Keratinocyte (primary cell): ENCODE data around the gene HNRNPAB. TPM values are rescaled to one million over a fixed set of nuclear protein-coding genes. Genes with fewer than 3 reads are reported as not detected.

Source experiments
- DNase-seq: peaks from one replicate; pipeline ENCODE4 v3.0.0-alpha.2; 2011; ENCODE audit warnings: low read depth, missing footprints, low spot score
- FAIRE-seq: peaks from 2 replicates; lab custom pipeline; 2011; peaks lifted over from hg19 to GRCh38; lab: Jason Lieb, UNC
- H2AFZ ChIP-seq: 2 replicates; pipeline ENCODE4 v1.6.0; 2012; ENCODE audit warnings: low read length, control low read depth, inconsistent platforms; ENCODE audit not compliant: control insufficient read depth
- H3K27ac ChIP-seq: 2 replicates; pipeline ENCODE4 v1.5.1; 2011; ENCODE audit warnings: low read length; ENCODE audit not compliant: control insufficient read depth, insufficient read depth
- H3K27me3 ChIP-seq: 3 replicates; pipeline ENCODE4 v1.6.0; 2011; ENCODE audit warnings: low read length; ENCODE audit not compliant: control insufficient read depth, insufficient read depth; ENCODE audit errors: extremely low read depth
- H3K36me3 ChIP-seq, 2 experiments: 2 replicates in 1 of 2; 3 replicates in 1 of 2; pipeline ENCODE4 v1.5.1; 2011; ENCODE audit warnings: low read length in 2 of 2, mild to moderate bottlenecking in 1 of 2; ENCODE audit not compliant: control insufficient read depth in 2 of 2, insufficient read depth in 2 of 2; ENCODE audit errors: extremely low read depth in 1 of 2
- H3K4me1 ChIP-seq: 3 replicates; pipeline ENCODE4 v1.5.1; 2011; ENCODE audit warnings: low read length; ENCODE audit not compliant: control insufficient read depth, insufficient read depth; ENCODE audit errors: extremely low read depth
- H3K4me2 ChIP-seq: 3 replicates; pipeline ENCODE4 v1.6.0; 2011; ENCODE audit warnings: low read depth, low read length; ENCODE audit not compliant: control insufficient read depth, insufficient read depth; ENCODE audit errors: extremely low read depth
- H3K4me3 ChIP-seq, 3 experiments: fragments of 200-600 bp in 1 of 3; sonication (generic) in 1 of 3; 2 replicates in 2 of 3; 3 replicates in 1 of 3; pipeline ENCODE4 v1.5.1; 2011 to 2016; ENCODE audit warnings: low read length in 3 of 3, mild to moderate bottlenecking in 3 of 3, control low read depth in 2 of 3, inconsistent platforms in 1 of 3, low read depth in 1 of 3, mixed read lengths in 1 of 3, mixed run types in 1 of 3, moderate library complexity in 1 of 3; ENCODE audit not compliant: control insufficient read depth in 2 of 3, insufficient read depth in 2 of 3; ENCODE audit errors: extremely low read depth in 1 of 3
- H3K79me2 ChIP-seq: 2 replicates; pipeline ENCODE4 v1.6.0; 2012; ENCODE audit warnings: low read length; ENCODE audit not compliant: control insufficient read depth, insufficient read depth
- H3K9ac ChIP-seq: 3 replicates; pipeline ENCODE4 v1.6.0; 2011; ENCODE audit warnings: low read length; ENCODE audit not compliant: control insufficient read depth, insufficient read depth; ENCODE audit errors: extremely low read depth
- H3K9me1 ChIP-seq: 3 replicates; pipeline ENCODE4 v1.6.0; 2011; ENCODE audit warnings: low read length; ENCODE audit not compliant: control insufficient read depth, insufficient read depth; ENCODE audit errors: extremely low read depth
- H3K9me3 ChIP-seq: 2 replicates; pipeline ENCODE4 v1.5.1; 2012; ENCODE audit warnings: low read depth, low read length; ENCODE audit not compliant: control insufficient read depth
- H4K20me1 ChIP-seq: 3 replicates; pipeline ENCODE4 v1.6.0; 2011; ENCODE audit warnings: low read length; ENCODE audit not compliant: control insufficient read depth, insufficient read depth; ENCODE audit errors: extremely low read depth
- EZH2 ChIP-seq: IDR thresholded peaks from one replicate; pipeline ENCODE4 v1.6.1; 2012; ENCODE audit warnings: inconsistent platforms, mild to moderate bottlenecking, low read length, moderate library complexity
- dilution Hi-C: fragments of 300-500 bp; cut with MboI; formaldehyde crosslinking; loops from one replicate; pipeline ENCODE4 v1.7.0; 2020; ENCODE audit warnings: low sequenced_read_pairs; ENCODE audit not compliant: extremely low pct_ligation_motif_present
- polyA plus RNA-seq, 5 experiments: library from polyadenylated mRNA; depleted of rRNA in 3 of 5; stranded (reverse) in 3 of 5; stranded (forward) in 1 of 5; unstranded in 1 of 5; fragments of >200 nt; gene quantifications; 1 replicate in 1 of 5; 2 replicates in 3 of 5; 3 replicates in 1 of 5; pipeline versions ENCODE4 v1.2.1 to v1.2.3, GENCODE V29; 2011 to 2012; ENCODE audit warnings: missing spikeins in 2 of 5, low read depth in 1 of 5, low replicate concordance in 1 of 5
- TF ChIP-seq, protein P1 (sequence below), 3 experiments: IDR thresholded peaks in 1 of 3; conservative IDR thresholded peaks in 1 of 3; optimal IDR thresholded peaks in 1 of 3; 2 replicates in 2 of 3; 3 replicates in 1 of 3; pipeline versions ENCODE3 to v1.5.1; 2011; ENCODE audit warnings: low read length in 3 of 3, mild to moderate bottlenecking in 3 of 3, moderate library complexity in 2 of 3, control low read depth in 1 of 3, inconsistent platforms in 1 of 3; ENCODE audit not compliant: insufficient read depth in 2 of 3; ENCODE audit errors: extremely low read depth in 1 of 3

HNRNPAB gene
- polyA plus RNA-seq, 1 donor (not counting 4 experiments of a cell fraction or from before 2014, with no cell fraction given): 161 TPM

DNA sequence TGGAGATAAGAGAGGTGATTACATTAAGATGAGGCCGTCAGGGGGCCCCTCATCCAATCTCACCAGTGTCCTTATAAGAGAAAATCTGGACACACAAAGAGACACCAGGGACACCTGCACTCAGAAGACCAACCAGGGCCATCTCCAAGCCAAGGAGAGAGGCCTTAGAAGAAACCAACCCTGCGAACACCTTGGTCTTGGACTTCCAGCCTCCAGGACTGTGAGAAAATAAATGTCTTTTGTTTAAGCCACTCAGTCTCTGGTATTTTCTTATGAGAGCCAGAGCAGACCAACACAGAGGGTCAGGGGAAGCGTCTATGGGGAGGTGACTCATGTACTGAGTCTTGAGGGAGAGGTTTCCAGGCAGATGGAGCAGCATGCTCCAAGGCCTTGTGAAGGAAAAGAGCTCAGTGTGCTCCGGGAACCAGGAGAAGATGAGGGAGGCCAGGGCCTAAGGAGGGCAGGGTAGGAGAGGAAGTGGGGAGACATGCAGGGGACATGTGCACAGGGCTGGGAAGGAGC lies 22.9 kb downstream of the HNRNPAB start:
- no peak overlapping the region for H3K4me2 ChIP-seq
- H3K4me3 ChIP-seq: no peak overlapping the region
- TF ChIP-seq EZH2: no peak
- TF ChIP-seq, protein P1, sequence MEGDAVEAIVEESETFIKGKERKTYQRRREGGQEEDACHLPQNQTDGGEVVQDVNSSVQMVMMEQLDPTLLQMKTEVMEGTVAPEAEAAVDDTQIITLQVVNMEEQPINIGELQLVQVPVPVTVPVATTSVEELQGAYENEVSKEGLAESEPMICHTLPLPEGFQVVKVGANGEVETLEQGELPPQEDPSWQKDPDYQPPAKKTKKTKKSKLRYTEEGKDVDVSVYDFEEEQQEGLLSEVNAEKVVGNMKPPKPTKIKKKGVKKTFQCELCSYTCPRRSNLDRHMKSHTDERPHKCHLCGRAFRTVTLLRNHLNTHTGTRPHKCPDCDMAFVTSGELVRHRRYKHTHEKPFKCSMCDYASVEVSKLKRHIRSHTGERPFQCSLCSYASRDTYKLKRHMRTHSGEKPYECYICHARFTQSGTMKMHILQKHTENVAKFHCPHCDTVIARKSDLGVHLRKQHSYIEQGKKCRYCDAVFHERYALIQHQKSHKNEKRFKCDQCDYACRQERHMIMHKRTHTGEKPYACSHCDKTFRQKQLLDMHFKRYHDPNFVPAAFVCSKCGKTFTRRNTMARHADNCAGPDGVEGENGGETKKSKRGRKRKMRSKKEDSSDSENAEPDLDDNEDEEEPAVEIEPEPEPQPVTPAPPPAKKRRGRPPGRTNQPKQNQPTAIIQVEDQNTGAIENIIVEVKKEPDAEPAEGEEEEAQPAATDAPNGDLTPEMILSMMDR (optimal IDR thresholded peaks at IDR 0.05 in 1 of 3, IDR thresholded peaks at IDR 0.05 in 1 of 3, conservative IDR thresholded peaks at IDR 0.05 in 1 of 3; ENCODE audit: extremely low read depth in 1 of 3, insufficient read depth in 2 of 3, low read length in 3 of 3): no peak
- no peak overlapping the region for H2AFZ ChIP-seq
- DNase-seq (no peak), FAIRE-seq (no peak)
- peak overlapping the region; percentile 48 for H3K27ac ChIP-seq
- peaks cover 4% of the 10 kb centered on the region for H4K20me1 ChIP-seq
- H3K4me1 ChIP-seq: peaks cover 28% of the 10 kb centered on the region
- H3K9me1 ChIP-seq: no peaks in the 10 kb centered on the region
- peaks cover 29% of the 10 kb centered on the region for H3K79me2 ChIP-seq
- H3K27me3 ChIP-seq: no peaks in the 10 kb centered on the region
- no peak overlapping the region for H3K9ac ChIP-seq
- dilution Hi-C loops: no loop called here
- peaks cover 13 to 22% of the 10 kb centered on the region in 2 experiments for H3K36me3 ChIP-seq
- no peaks in the 10 kb centered on the region for H3K9me3 ChIP-seq

DNA sequence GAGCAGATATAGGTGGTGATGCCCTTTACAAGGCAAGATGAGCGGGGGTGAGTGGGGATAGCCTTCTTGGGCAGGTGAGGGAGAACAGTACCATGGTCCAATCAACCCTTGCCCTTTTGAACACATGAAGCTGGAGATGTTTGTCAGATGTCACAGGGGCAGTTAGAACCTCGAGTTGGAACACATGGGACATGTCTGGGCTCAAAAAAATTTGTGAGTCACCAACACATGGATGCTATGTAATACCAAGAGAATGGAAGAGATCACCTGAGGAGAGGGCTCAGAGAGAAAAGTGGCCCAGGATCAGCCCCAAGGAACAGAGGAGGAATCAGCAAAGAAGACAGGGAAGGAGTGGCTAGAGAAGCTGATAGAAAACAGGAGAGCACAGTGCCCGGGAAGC lies 23.6 kb downstream of the HNRNPAB start:
- H4K20me1 ChIP-seq: peaks cover 4% of the 10 kb centered on the region
- H3K79me2 ChIP-seq: peaks cover 29% of the 10 kb centered on the region
- no peaks in the 10 kb centered on the region for H3K9me1 ChIP-seq
- H3K27me3 ChIP-seq: no peaks in the 10 kb centered on the region
- no peaks in the 10 kb centered on the region for H3K9me3 ChIP-seq
- TF ChIP-seq, protein P1 (optimal IDR thresholded peaks at IDR 0.05 in 1 of 3, IDR thresholded peaks at IDR 0.05 in 1 of 3, conservative IDR thresholded peaks at IDR 0.05 in 1 of 3; ENCODE audit: extremely low read depth in 1 of 3, insufficient read depth in 2 of 3, low read length in 3 of 3): no peak
- TF ChIP-seq EZH2: no peak
- DNase-seq: no peak
- H3K36me3 ChIP-seq: peaks cover 13 to 22% of the 10 kb centered on the region in 2 experiments
- no peak overlapping the region for H3K9ac ChIP-seq
- H2AFZ ChIP-seq: no peak overlapping the region
- peak overlapping the region; percentile 12 for H3K4me2 ChIP-seq
- peak overlapping the region; percentile 48 for H3K27ac ChIP-seq
- peaks cover 28% of the 10 kb centered on the region for H3K4me1 ChIP-seq
- no peak for FAIRE-seq
- dilution Hi-C loops: no loop called here
- H3K4me3 ChIP-seq: no peak overlapping the region
